Tibial nerve (tissue), 4 donors: ENCODE results near the gene TGFBI. TPM values are rescaled to one million over a fixed set of nuclear protein-coding genes. Genes with fewer than 3 reads are reported as not detected.
A peak's percentile ranks its signal among the peaks of the same experiment; 100 is the strongest.

ENCODE experiments used
- DNase-seq, 2 donors: peaks; one replicate each; pipeline ENCODE4 v3.0.0-alpha.2; 2019; ENCODE audit warnings: low spot score in 2 of 2
- H3K27ac ChIP-seq, 4 donors: fragments of 200-600 bp; sonication (generic) in 3 of 4; one replicate each; pipeline ENCODE4 v1.5.1; 2017 to 2019; ENCODE audit warnings: mild to moderate bottlenecking in 1 of 4
- H3K27me3 ChIP-seq, 2 donors: fragments of 200-600 bp; sonication (generic) in 1 of 2; one replicate each; pipeline versions ENCODE4 v1.5.1 to v1.6.0; 2017 to 2019
- H3K36me3 ChIP-seq, 3 donors: fragments of 200-600 bp; sonication (generic); one replicate each; pipeline ENCODE4 v1.5.1; 2018 to 2019
- H3K4me1 ChIP-seq, 4 donors: fragments of 200-600 bp; sonication (generic) in 3 of 4; one replicate each; pipeline ENCODE4 v1.5.1; 2017 to 2019
- H3K4me3 ChIP-seq, 4 donors: fragments of 200-600 bp; sonication (generic) in 3 of 4; one replicate each; pipeline ENCODE4 v1.5.1; 2017 to 2019; ENCODE audit warnings: mild to moderate bottlenecking in 1 of 4, moderate library complexity in 1 of 4
- H3K9me3 ChIP-seq, 4 donors: fragments of 200-600 bp; sonication (generic) in 3 of 4; one replicate each; pipeline ENCODE4 v1.5.1; 2017 to 2019
- EP300 ChIP-seq, 2 donors: sonication (generic); formaldehyde crosslinking; IDR thresholded peaks; one replicate each; pipeline ENCODE4 v1.6.1; 2017; ENCODE audit warnings: antibody characterized with exemption in 2 of 2, mild to moderate bottlenecking in 1 of 2
- POLR2A ChIP-seq, 2 donors: fragments of 450-650 bp; IDR thresholded peaks; one replicate each; pipeline ENCODE4 v1.6.1; 2017; ENCODE audit warnings: antibody characterized with exemption in 2 of 2, mild to moderate bottlenecking in 2 of 2, moderate library complexity in 2 of 2
- WGBS, 2 donors: methylation state at CpG; one replicate each; pipeline ENCODE4 v1.1.5; 2018; 5-methylcytosine and 5-hydroxymethylcytosine counted together
- total RNA-seq, 4 donors: library from RNA; depleted of rRNA; stranded (reverse); fragments of >200 nt; gene quantifications; one replicate each; pipeline ENCODE4 v1.1.0, GENCODE V29; 2016
- TF ChIP-seq, protein P1 (sequence below), 5 experiments: fragments of 200-600 bp in 3 of 5; fragments of 450-650 bp in 2 of 5; sonication (generic) in 3 of 5; IDR thresholded peaks; one replicate each; pipeline ENCODE4 v1.5.1; 2016 to 2019; ENCODE audit warnings: antibody characterized with exemption in 5 of 5, mild to moderate bottlenecking in 3 of 5, moderate library complexity in 2 of 5

TGFBI gene
- total RNA-seq, 4 donors from 2014 or later: 158 to 291 (median 212) TPM

DNA sequence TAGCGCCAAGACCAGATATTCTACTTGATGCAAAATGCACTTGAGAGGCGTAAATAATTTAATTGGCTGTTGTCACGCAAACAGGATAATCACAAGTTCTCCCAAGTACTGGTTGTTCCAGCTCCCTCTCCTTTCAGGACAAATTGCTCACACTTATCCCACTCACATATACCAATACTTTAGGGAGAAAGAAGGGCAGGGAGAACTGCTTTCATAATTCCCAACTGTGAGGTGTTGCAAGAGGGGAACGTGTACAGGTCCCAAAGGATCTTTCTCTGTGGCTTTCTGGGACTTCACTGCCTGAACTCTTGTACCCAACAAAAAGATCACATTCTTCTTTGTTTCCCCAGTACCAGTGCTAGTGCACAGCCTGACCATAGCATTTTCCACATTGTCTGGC, 21.5 kb upstream of the TGFBI start:
- H3K9me3 ChIP-seq: no peaks in the 10 kb centered on the region

DNA sequence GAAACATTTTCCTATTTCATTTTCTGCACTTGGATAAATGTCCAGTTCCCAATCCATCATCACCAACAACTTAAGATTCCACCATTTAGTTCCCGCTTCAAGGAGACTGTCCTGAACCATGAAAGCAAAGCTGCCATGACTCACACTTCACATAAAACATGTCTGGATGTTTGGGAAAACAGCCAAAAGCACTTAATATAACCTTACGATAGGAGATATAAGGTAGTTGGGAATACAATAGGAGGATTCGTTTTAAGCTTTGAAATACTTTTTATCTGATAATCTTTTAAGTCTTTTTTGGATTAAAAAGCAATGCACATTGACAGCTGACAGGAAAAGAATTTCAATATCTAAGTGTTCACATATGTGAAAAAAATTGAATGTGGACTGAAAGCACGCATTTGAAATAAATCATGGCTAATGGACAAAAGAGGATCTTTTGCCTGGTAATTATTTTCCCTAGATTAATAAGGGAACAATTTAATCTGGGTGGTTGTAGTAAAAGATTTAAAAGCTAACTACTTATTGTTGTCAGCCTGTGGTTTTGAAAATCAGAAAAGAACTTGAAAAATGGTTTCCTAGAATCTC, 17.3 kb upstream of the TGFBI start:
- H3K9me3 ChIP-seq: no peaks in the 10 kb centered on the region
- no peak for DNase-seq
- H3K27me3 ChIP-seq: no peaks in the 10 kb centered on the region
- whole genome bisulfite sequencing, 2 donors: 40 to 48% methylated on average over 4 of the region's 4 CpGs
- TF ChIP-seq EP300 (IDR thresholded peaks at IDR 0.05) (no peak), POLR2A (IDR thresholded peaks at IDR 0.05) (no peak)
- TF ChIP-seq, protein P1, sequence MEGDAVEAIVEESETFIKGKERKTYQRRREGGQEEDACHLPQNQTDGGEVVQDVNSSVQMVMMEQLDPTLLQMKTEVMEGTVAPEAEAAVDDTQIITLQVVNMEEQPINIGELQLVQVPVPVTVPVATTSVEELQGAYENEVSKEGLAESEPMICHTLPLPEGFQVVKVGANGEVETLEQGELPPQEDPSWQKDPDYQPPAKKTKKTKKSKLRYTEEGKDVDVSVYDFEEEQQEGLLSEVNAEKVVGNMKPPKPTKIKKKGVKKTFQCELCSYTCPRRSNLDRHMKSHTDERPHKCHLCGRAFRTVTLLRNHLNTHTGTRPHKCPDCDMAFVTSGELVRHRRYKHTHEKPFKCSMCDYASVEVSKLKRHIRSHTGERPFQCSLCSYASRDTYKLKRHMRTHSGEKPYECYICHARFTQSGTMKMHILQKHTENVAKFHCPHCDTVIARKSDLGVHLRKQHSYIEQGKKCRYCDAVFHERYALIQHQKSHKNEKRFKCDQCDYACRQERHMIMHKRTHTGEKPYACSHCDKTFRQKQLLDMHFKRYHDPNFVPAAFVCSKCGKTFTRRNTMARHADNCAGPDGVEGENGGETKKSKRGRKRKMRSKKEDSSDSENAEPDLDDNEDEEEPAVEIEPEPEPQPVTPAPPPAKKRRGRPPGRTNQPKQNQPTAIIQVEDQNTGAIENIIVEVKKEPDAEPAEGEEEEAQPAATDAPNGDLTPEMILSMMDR (IDR thresholded peaks at IDR 0.05): no peak
- peaks cover 0 to 53% (median 10%) of the 10 kb centered on the region in 4 donors for H3K4me1 ChIP-seq
- peak overlapping the region in 1 of 4 donors; percentile 2 for H3K27ac ChIP-seq
- H3K36me3 ChIP-seq: no peaks in the 10 kb centered on the region
- no peak overlapping the region for H3K4me3 ChIP-seq

More for the DNA sequence above, 21.5 kb upstream of the TGFBI start:
- DNase-seq: no peak
- 79 to 82% methylated on average over 4 of the region's 4 CpGs for WGBS, 2 donors
- Histone ChIP-seq H3K27ac (peak overlapping the region in 2 of 4 donors; percentile 28 to 77), H3K4me1 (peaks cover 0 to 26% (median 6%) of the 10 kb centered on the region in 4 donors), H3K27me3 (no peaks in the 10 kb centered on the region), H3K4me3 (no peak overlapping the region), H3K36me3 (no peaks in the 10 kb centered on the region)
- TF ChIP-seq POLR2A (IDR thresholded peaks at IDR 0.05): no peak
- TF ChIP-seq, protein P1 (IDR thresholded peaks at IDR 0.05): no peak
- peak; percentile 16 to 82 for TF ChIP-seq EP300 (IDR thresholded peaks at IDR 0.05)

DNA sequence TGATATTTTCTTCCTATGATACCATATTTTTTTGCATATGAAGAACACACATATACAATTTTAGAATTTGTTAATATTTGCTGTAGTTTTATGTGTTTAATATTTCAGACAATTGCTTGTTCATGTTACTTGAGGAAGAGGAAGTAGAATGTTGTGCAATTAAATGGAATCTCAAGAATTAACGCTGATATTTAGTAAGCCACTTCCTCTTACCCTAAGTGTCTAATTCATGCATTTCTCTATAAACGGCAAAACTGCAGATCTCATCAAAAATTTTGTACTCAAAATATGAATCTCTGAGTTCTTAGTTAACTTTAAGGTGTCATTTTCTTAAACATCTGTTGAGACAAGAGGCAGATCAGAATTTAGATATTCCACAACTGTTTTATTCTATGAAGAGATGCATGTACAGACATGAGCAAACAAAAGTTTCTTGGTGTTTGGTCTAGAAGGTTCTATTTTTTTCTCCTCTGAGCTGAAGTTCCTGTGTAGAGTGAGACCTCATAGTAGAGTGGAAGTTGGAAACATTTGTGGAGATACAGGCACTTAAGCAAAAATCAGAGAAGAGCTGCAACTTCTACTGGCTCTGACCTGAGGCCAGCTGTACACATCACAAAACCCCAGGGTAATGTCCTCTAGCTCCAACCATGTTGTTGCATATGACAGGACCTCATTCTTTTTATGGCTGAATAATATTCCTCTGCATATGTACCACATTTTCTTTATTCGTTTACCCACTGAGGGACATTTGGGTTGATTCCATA, 16.6 kb upstream of the TGFBI start:
- Histone ChIP-seq H3K36me3 (no peaks in the 10 kb centered on the region), H3K4me1 (peaks cover 0 to 57% (median 10%) of the 10 kb centered on the region in 4 donors)

DNA sequence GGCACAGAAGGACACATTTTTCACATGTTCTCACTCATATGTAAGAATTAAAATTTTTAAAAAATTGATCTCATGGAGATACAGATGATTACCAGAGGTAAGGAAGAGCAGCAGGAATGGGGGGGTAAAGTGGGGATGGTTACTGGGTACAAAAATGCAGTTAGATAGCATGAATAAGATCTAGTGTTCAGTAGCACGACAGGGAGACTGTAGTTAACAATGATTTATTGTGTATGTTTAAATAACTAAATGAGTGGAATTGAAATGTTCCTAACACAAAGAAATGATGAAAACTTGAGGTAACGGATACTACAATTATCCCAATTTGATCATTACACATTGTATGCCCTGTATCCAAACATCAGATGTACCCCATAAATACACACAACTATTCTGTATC, 15.2 kb upstream of the TGFBI start:
- Histone ChIP-seq H3K27me3 (no peaks in the 10 kb centered on the region), H3K9me3 (no peaks in the 10 kb centered on the region), H3K36me3 (no peaks in the 10 kb centered on the region), H3K4me1 (peaks cover 0 to 58% (median 10%) of the 10 kb centered on the region in 4 donors), H3K27ac (peak overlapping the region in 1 of 4 donors; percentile 14), H3K4me3 (no peak overlapping the region)
- no peak for DNase-seq
- TF ChIP-seq POLR2A (IDR thresholded peaks at IDR 0.05) (no peak), EP300 (IDR thresholded peaks at IDR 0.05) (no peak)
- TF ChIP-seq, protein P1 (IDR thresholded peaks at IDR 0.05): no peak
- 47 to 49% methylated on average over 2 of the region's 2 CpGs for WGBS, 2 donors

More for the DNA sequence above, 16.6 kb upstream of the TGFBI start:
- TF ChIP-seq, protein P1 (IDR thresholded peaks at IDR 0.05): no peak
- peak in 1 of 2 donors; percentile 32 for TF ChIP-seq EP300 (IDR thresholded peaks at IDR 0.05)
- Histone ChIP-seq H3K27ac (peak overlapping the region in 2 of 4 donors; percentile 2 to 30), H3K27me3 (no peaks in the 10 kb centered on the region), H3K4me3 (no peak overlapping the region), H3K9me3 (no peaks in the 10 kb centered on the region)
- 6 to 9% methylated on average over 3 of the region's 3 CpGs for WGBS, 2 donors
- no peak for DNase-seq
